GM13976 (cell line): ENCODE data around the gene SDHB.
"Not testable (repeated sequence)": the region's sequence is repeated elsewhere in the genome, so short reads cannot be mapped to it uniquely, and the experiment has no call there.

Source experiments
- DNase-seq: peaks from one replicate; pipeline ENCODE4 v3.0.0; 2012; ENCODE audit warnings: low spot score
- CTCF ChIP-seq: IDR thresholded peaks from 2 replicates; pipeline ENCODE4 v1.5.1; 2012; ENCODE audit warnings: borderline replicate concordance, mild to moderate bottlenecking; ENCODE audit not compliant: insufficient read depth; ENCODE audit errors: extremely low read depth, missing control alignments, control extremely low read depth
- in situ Hi-C: fragments of 300-500 bp; cut with MboI; formaldehyde crosslinking; loops from one replicate; pipeline ENCODE4 v1.12.0; 2022; ENCODE audit warnings: low sequenced_read_pairs, mixed read lengths, inconsistent platforms; ENCODE audit not compliant: unreplicated experiment

Gene SDHB

GRCh38 chr1:17068789-17069188, 15.0 kb upstream of the SDHB start:
- no peak for TF ChIP-seq CTCF
- in situ Hi-C loops, result no loop called here

GRCh38 chr1:17067465-17068240, 13.8 kb upstream of the SDHB start:
- TF ChIP-seq CTCF, result no peak
- in situ Hi-C loops, result no loop called here
- DNase-seq, result no peak

More at GRCh38 chr1:17068789-17069188, 15.0 kb upstream of the SDHB start:
- no peak for DNase-seq

GRCh38 chr1:17067069-17067426, 13.2 kb upstream of the SDHB start:
- DNase-seq, result no peak
- in situ Hi-C loops, result no loop called here
- TF ChIP-seq CTCF, result no peak

GRCh38 chr1:17066361-17067068, 12.7 kb upstream of the SDHB start:
- DNase-seq, result no peak
- TF ChIP-seq CTCF, result no peak
- in situ Hi-C loops, result no loop called here

- in situ Hi-C loops, result no loop called here
- TF ChIP-seq CTCF, result no peak
- DNase-seq, result no peak
Observed at GRCh38 chr1:17065666-17066065, 11.8 kb upstream of the SDHB start.

DNA sequence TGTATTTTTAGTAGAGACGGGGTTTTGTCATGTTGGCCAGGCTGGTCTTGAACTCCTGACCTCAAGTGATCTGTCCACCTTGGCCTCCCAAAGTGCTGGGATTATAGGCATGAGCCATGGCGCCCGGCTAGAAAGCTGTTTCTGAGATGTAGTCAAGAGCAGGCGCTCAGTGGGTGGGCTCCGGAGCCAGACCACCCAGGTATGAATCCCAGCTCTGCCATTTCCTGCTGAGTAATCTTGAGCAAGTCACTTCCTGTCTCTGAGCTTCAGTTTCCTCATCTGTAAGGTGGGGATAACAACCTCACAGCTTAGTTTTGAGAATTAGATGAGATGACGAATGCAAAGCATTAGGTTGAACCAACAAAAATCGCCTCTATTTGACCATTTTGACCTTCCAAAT, 8.9 kb upstream of the SDHB start:
- DNase-seq, in situ Hi-C loops: not testable (repeated sequence)

GRCh38 chr1:17061892-17062291, 8.1 kb upstream of the SDHB start:
- no peak for TF ChIP-seq CTCF
- in situ Hi-C loops, result no loop called here
- DNase-seq, result no peak
